Stomach smooth muscle (tissue), 2 donors: ENCODE measurements around the gene G2E3.

ENCODE experiments used
- H3K27ac ChIP-seq: one replicate; pipeline ENCODE4 v1.7.0; 2013; ENCODE audit warnings: mild to moderate bottlenecking, low read length, inconsistent platforms
- H3K27me3 ChIP-seq, 2 donors: one replicate each; pipeline ENCODE4 v1.7.0; 2013; ENCODE audit warnings: low read length in 2 of 2; ENCODE audit not compliant: insufficient read depth in 2 of 2, control insufficient read depth in 1 of 2
- H3K36me3 ChIP-seq, 2 donors: one replicate each; pipeline ENCODE4 v1.7.0; 2013; ENCODE audit warnings: low read length in 2 of 2; ENCODE audit not compliant: control insufficient read depth in 2 of 2, insufficient read depth in 2 of 2
- H3K4me1 ChIP-seq: one replicate; pipeline ENCODE4 v1.7.0; 2013; ENCODE audit warnings: low read length; ENCODE audit not compliant: control insufficient read depth, insufficient read depth
- H3K4me3 ChIP-seq, 2 donors: one replicate each; pipeline ENCODE4 v1.7.0; 2013; ENCODE audit warnings: low read length in 2 of 2
- H3K9ac ChIP-seq, 2 donors: one replicate each; pipeline ENCODE4 v1.7.0; 2013; ENCODE audit warnings: low read length in 2 of 2, mild to moderate bottlenecking in 1 of 2
- H3K9me3 ChIP-seq, 2 donors: one replicate each; pipeline ENCODE4 v1.7.0; 2013; ENCODE audit warnings: low read length in 2 of 2; ENCODE audit not compliant: control insufficient read depth in 2 of 2
- donor health status: healthy.
- donor health status: Pancreatic carcinoma.

The G2E3 gene

GRCh38 chr14:30651937-30652336, 93.0 kb downstream of the G2E3 start:
- Histone ChIP-seq H3K9me3 (no peaks in the 10 kb centered on the region), H3K36me3 (peaks cover 3 to 36% of the 10 kb centered on the region in 2 donors), H3K27me3 (no peaks in the 10 kb centered on the region), H3K4me1 (no peaks in the 10 kb centered on the region), H3K27ac (no peak overlapping the region), H3K9ac (no peak overlapping the region), H3K4me3 (no peak overlapping the region)

GRCh38 chr14:30655124-30655523, 96.2 kb downstream of the G2E3 start:
- Histone ChIP-seq H3K9ac (no peak overlapping the region), H3K27me3 (no peaks in the 10 kb centered on the region), H3K4me1 (no peaks in the 10 kb centered on the region), H3K9me3 (no peaks in the 10 kb centered on the region), H3K27ac (no peak overlapping the region), H3K4me3 (no peak overlapping the region), H3K36me3 (peaks cover 1 to 27% of the 10 kb centered on the region in 2 donors)

GRCh38 chr14:30655658-30656057, 96.7 kb downstream of the G2E3 start:
- Histone ChIP-seq H3K9ac (no peak overlapping the region), H3K9me3 (no peaks in the 10 kb centered on the region), H3K4me3 (no peak overlapping the region), H3K36me3 (peaks cover 0 to 22% of the 10 kb centered on the region in 2 donors), H3K4me1 (no peaks in the 10 kb centered on the region), H3K27ac (no peak overlapping the region), H3K27me3 (no peaks in the 10 kb centered on the region)

- no peaks in the 10 kb centered on the region for H3K27me3 ChIP-seq
- peaks cover 0 to 22% of the 10 kb centered on the region in 2 donors for H3K36me3 ChIP-seq
- no peaks in the 10 kb centered on the region for H3K9me3 ChIP-seq
- no peak overlapping the region for H3K27ac ChIP-seq
- H3K4me3 ChIP-seq, result no peak overlapping the region
- no peak overlapping the region for H3K9ac ChIP-seq
- H3K4me1 ChIP-seq, result no peaks in the 10 kb centered on the region
Observed at GRCh38 chr14:30656190-30656632, 97.3 kb downstream of the G2E3 start.

GRCh38 chr14:30657050-30657449, 98.1 kb downstream of the G2E3 start:
- H3K27ac ChIP-seq, result no peak overlapping the region
- no peaks in the 10 kb centered on the region for H3K4me1 ChIP-seq
- no peak overlapping the region for H3K9ac ChIP-seq
- no peaks in the 10 kb centered on the region for H3K9me3 ChIP-seq
- peaks cover 0 to 16% of the 10 kb centered on the region in 2 donors for H3K36me3 ChIP-seq
- H3K4me3 ChIP-seq, result no peak overlapping the region
- H3K27me3 ChIP-seq, result no peaks in the 10 kb centered on the region

- no peaks in the 10 kb centered on the region for H3K4me1 ChIP-seq
- peaks cover 0 to 16% of the 10 kb centered on the region in 2 donors for H3K36me3 ChIP-seq
- no peak overlapping the region for H3K4me3 ChIP-seq
- H3K9ac ChIP-seq, result no peak overlapping the region
- no peak overlapping the region for H3K27ac ChIP-seq
- H3K27me3 ChIP-seq, result no peaks in the 10 kb centered on the region
- H3K9me3 ChIP-seq, result no peaks in the 10 kb centered on the region
Observed at GRCh38 chr14:30657606-30658163, 98.7 kb downstream of the G2E3 start.

- H3K4me3 ChIP-seq, result no peak overlapping the region
- no peak overlapping the region for H3K27ac ChIP-seq
- H3K4me1 ChIP-seq, result no peaks in the 10 kb centered on the region
- no peaks in the 10 kb centered on the region for H3K9me3 ChIP-seq
- no peak overlapping the region for H3K9ac ChIP-seq
- peaks cover 2 to 15% of the 10 kb centered on the region in 2 donors for H3K36me3 ChIP-seq
- no peaks in the 10 kb centered on the region for H3K27me3 ChIP-seq
Observed at GRCh38 chr14:30658645-30659044, 99.7 kb downstream of the G2E3 start.

- Histone ChIP-seq H3K27me3 (no peaks in the 10 kb centered on the region), H3K27ac (no peak overlapping the region), H3K4me1 (no peaks in the 10 kb centered on the region), H3K9me3 (no peaks in the 10 kb centered on the region), H3K36me3 (peaks cover 0 to 2% of the 10 kb centered on the region in 2 donors), H3K9ac (no peak overlapping the region), H3K4me3 (no peak overlapping the region)
Observed at GRCh38 chr14:30669594-30669993, 110.6 kb downstream of the G2E3 start.
